CD4-positive, alpha-beta memory T cell (primary cell): ENCODE results near the gene WDR35. TPM values are rescaled to one million over a fixed set of nuclear protein-coding genes. Genes with fewer than 3 reads are reported as not detected.
"Not testable (repeated sequence)": the region's sequence is repeated elsewhere in the genome, so short reads cannot be mapped to it uniquely, and the experiment has no call there.

Source experiments
- CTCF ChIA-PET: fragments of 350-600 bp; sonication (Branson Sonifier 250); formaldehyde crosslinking; loops from one replicate; lab custom pipeline; 2021; ENCODE audit warnings: inconsistent platforms; ENCODE audit not compliant: partially characterized antibody; lab: Charles Lee
- POLR2A ChIA-PET: fragments of 350-600 bp; sonication (Branson Sonifier 250); formaldehyde crosslinking; loops from one replicate; lab custom pipeline; 2021; ENCODE audit not compliant: partially characterized antibody; lab: Charles Lee
- DNase-seq, 5 donors: peaks; one replicate each; pipeline versions ENCODE4 v3.0.0 to v3.0.0-alpha.2; 2020 to 2022; ENCODE audit warnings: mixed read lengths in 1 of 5
- H3K27ac ChIP-seq: one replicate; pipeline ENCODE4 v1.7.0; 2013; ENCODE audit warnings: low read depth, low read length
- H3K27me3 ChIP-seq: 2 replicates; pipeline ENCODE4 v1.7.0; 2013; ENCODE audit warnings: mild to moderate bottlenecking, low read length, moderate library complexity; ENCODE audit not compliant: insufficient read depth
- H3K36me3 ChIP-seq: 2 replicates; pipeline ENCODE4 v1.7.0; 2013; ENCODE audit warnings: mild to moderate bottlenecking, low read length, moderate library complexity; ENCODE audit not compliant: insufficient read depth
- H3K4me1 ChIP-seq: 2 replicates; pipeline ENCODE4 v1.7.0; 2013; ENCODE audit warnings: mild to moderate bottlenecking, low read length, moderate library complexity; ENCODE audit not compliant: insufficient read depth
- H3K4me3 ChIP-seq, 2 donors: one replicate each; pipeline ENCODE4 v1.7.0; 2013; ENCODE audit warnings: low read length in 2 of 2, mild to moderate bottlenecking in 1 of 2
- H3K9me3 ChIP-seq, 2 donors: one replicate each; pipeline ENCODE4 v1.7.0; 2013; ENCODE audit warnings: low read length in 2 of 2, control low read depth in 1 of 2; ENCODE audit not compliant: control insufficient read depth in 1 of 2
- H3K27ac Mint-ChIP-seq, 7 donors: one replicate each; pipeline ENCODE4 v1.8.0; 2020 to 2021; ENCODE audit warnings: mixed read lengths in 7 of 7, mild to moderate bottlenecking in 6 of 7, inconsistent platforms in 3 of 7, moderate library complexity in 3 of 7
- H3K27me3 Mint-ChIP-seq, 2 donors: one replicate each; pipeline ENCODE4 v1.8.0; 2020 to 2021; ENCODE audit warnings: mixed read lengths in 2 of 2
- H3K36me3 Mint-ChIP-seq, 2 donors: one replicate each; pipeline ENCODE4 v1.8.0; 2020 to 2021; ENCODE audit warnings: mixed read lengths in 2 of 2, inconsistent platforms in 1 of 2, mild to moderate bottlenecking in 1 of 2
- H3K4me1 Mint-ChIP-seq, 4 donors: one replicate each; pipeline ENCODE4 v1.8.0; 2020 to 2021; ENCODE audit warnings: mixed read lengths in 4 of 4, mild to moderate bottlenecking in 1 of 4
- H3K4me3 Mint-ChIP-seq, 8 donors: one replicate each; pipeline ENCODE4 v1.8.0; 2020 to 2021; ENCODE audit warnings: mixed read lengths in 8 of 8, mild to moderate bottlenecking in 7 of 8, moderate library complexity in 6 of 8, inconsistent platforms in 3 of 8
- H3K9me3 Mint-ChIP-seq, 8 donors: one replicate each; pipeline ENCODE4 v1.8.0; 2020 to 2021; ENCODE audit warnings: mixed read lengths in 8 of 8, mild to moderate bottlenecking in 5 of 8, inconsistent platforms in 3 of 8, moderate library complexity in 1 of 8
- intact Hi-C: fragments of 100-400 bp; cut with micrococcal nuclease; formaldehyde crosslinking; loops from one replicate; pipeline ENCODE4 v1.15.1; 2023
- polyA plus RNA-seq, 2 donors: library from polyadenylated mRNA; unstranded; fragments of 300-500 nt; fragmentation: Illumina TruSeq; gene quantifications; one replicate each; pipeline ENCODE4 v1.2.3, GENCODE V29; 2021
- total RNA-seq, 2 experiments: library from RNA; stranded (reverse); gene quantifications; one replicate each; pipeline ENCODE4 v1.2.3, GENCODE V29; 2021

The WDR35 gene
- total and polyA plus RNA-seq, 4 experiments from 2014 or later: 2.3 to 5.7 (median 4.0) TPM

DNA sequence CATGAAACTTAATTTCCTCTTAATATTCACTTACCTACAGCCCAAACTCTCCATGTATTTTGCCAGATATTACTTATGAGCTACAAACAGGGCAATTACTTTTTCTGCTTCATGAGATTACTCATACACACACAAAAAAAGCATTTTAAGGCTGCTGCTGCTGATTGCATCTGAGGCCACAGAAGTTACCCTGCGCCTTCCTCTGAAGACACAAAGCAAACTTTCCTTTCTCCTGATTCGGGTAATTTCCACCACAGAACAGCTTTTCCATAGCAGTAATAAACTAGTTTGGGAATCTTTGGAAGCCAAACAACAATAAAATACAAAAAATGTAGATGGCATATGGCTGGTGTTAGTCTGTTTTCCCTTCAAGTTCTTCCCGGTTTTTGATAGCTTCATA lies 94.4 kb downstream of the WDR35 start:
- Mint-ChIP-seq H3K36me3 (peaks cover 9 to 20% of the 10 kb centered on the region in 2 donors), H3K27me3 (no peaks in the 10 kb centered on the region), H3K4me3 (peak overlapping the region in 3 of 8 donors; percentile 1 to 57 (median 54)), H3K27ac (peak overlapping the region in 1 of 7 donors; percentile 14), H3K9me3 (no peaks in the 10 kb centered on the region), H3K4me1 (peaks cover 30 to 56% (median 42%) of the 10 kb centered on the region in 4 donors)
- no peak for DNase-seq
- intact Hi-C loops: no loop called here
- H3K36me3 ChIP-seq: no peaks in the 10 kb centered on the region
- ChIA-PET POLR2A (interaction anchor here (1.3 kb wide), 1 partner anchor 27 kb away, joined by 3 read pairs; no protein-coding TSS in a partner anchor), CTCF (no interaction called here)
- no peaks in the 10 kb centered on the region for H3K27me3 ChIP-seq
- H3K4me3 ChIP-seq: no peak overlapping the region
- H3K9me3 ChIP-seq: no peaks in the 10 kb centered on the region
- peaks cover 55% of the 10 kb centered on the region for H3K4me1 ChIP-seq
- H3K27ac ChIP-seq: no peak overlapping the region

DNA sequence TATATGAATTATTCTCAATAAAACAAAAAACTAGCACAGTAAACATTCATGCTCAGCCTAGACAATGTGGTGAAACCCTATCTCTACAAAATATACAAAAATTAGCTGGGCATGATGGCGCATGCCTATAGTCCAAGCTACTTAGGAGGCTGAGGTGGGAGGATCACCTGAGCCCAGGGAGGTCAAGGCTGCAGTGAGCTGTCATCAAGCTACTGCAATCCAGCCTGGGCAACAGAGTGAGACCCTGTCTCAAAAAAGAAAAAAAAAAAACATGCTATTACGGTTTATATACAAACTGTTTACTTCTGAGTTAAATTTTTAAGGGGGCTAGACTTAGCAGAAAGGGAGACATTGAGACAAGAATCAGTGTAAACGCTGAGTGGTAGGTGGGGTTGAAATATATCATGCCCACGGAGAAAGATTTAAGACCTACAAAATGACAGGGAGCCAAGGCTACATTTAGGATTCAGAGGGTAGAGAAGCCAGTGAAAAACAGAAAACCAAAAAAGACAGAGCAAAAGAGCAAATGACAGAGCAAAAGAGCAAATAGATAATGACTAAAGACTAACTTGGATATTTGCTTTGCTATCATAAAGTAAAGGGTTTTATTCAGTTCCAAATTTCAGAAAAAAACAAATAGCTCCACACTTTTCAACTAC lies 95.6 kb downstream of the WDR35 start:
- Histone ChIP-seq H3K27ac (no peak overlapping the region), H3K27me3 (no peaks in the 10 kb centered on the region), H3K4me3 (no peak overlapping the region), H3K4me1 (peaks cover 49% of the 10 kb centered on the region), H3K9me3 (no peaks in the 10 kb centered on the region), H3K36me3 (no peaks in the 10 kb centered on the region)
- intact Hi-C loops: no loop called here
- ChIA-PET POLR2A (no interaction called here), CTCF (interaction anchor here (0.9 kb wide), 1 partner anchor 121 kb away, joined by 3 read pairs; no protein-coding TSS in a partner anchor)
- peak overlapping the region in 2 of 8 donors; percentile 39 to 63 for H3K4me3 Mint-ChIP-seq
- H3K4me1 Mint-ChIP-seq: peaks cover 28 to 47% (median 38%) of the 10 kb centered on the region in 4 donors
- peak overlapping the region in 1 of 7 donors; percentile 1 for H3K27ac Mint-ChIP-seq
- H3K36me3 Mint-ChIP-seq: peaks cover 9 to 13% of the 10 kb centered on the region in 2 donors
- H3K27me3 Mint-ChIP-seq: no peaks in the 10 kb centered on the region
- H3K9me3 Mint-ChIP-seq: no peaks in the 10 kb centered on the region
- no peak for DNase-seq

DNA sequence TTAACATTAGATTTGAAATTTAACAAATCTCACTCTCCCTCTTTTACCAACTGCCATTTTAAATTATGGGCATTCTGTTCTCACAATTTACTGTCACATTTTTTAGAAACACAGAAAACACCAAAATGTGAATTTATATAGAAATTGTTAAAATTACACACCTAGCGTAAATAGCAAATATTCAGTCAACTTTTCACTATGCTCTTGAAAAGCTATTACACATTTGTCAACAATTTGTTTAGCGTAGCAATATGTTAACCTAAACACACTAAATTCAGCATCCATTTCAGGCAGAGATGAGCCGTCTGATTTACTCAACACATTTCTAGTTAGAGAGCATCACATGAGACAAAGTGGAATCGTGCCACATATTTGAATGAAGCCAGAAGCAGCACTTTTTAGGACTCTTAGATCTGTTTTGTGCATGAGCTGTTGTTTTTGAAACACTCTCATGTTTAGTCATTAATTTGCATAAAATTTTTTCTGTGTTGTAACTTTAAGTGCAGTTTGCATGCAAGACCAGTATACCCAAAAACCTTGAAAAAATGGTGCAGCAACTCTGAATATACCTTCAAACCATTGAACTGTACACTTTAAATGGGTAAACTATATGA lies 96.3 kb downstream of the WDR35 start:
- no peaks in the 10 kb centered on the region for H3K9me3 Mint-ChIP-seq
- H3K4me1 Mint-ChIP-seq: peaks cover 25 to 42% (median 32%) of the 10 kb centered on the region in 4 donors
- H3K36me3 Mint-ChIP-seq: peaks cover 9 to 13% of the 10 kb centered on the region in 2 donors
- H3K27me3 Mint-ChIP-seq: no peaks in the 10 kb centered on the region
- DNase-seq: no peak
- ChIA-PET POLR2A (no interaction called here), CTCF (interaction anchor here (0.9 kb wide), 1 partner anchor 122 kb away, joined by 3 read pairs; no protein-coding TSS in a partner anchor)
- no peak overlapping the region for H3K27ac Mint-ChIP-seq
- no peaks in the 10 kb centered on the region for H3K36me3 ChIP-seq
- H3K4me1 ChIP-seq: peaks cover 43% of the 10 kb centered on the region
- H3K9me3 ChIP-seq: no peaks in the 10 kb centered on the region
- H3K27me3 ChIP-seq: no peaks in the 10 kb centered on the region
- H3K27ac ChIP-seq: no peak overlapping the region
- intact Hi-C loops: no loop called here
- no peak overlapping the region for H3K4me3 Mint-ChIP-seq
- no peak overlapping the region for H3K4me3 ChIP-seq

DNA sequence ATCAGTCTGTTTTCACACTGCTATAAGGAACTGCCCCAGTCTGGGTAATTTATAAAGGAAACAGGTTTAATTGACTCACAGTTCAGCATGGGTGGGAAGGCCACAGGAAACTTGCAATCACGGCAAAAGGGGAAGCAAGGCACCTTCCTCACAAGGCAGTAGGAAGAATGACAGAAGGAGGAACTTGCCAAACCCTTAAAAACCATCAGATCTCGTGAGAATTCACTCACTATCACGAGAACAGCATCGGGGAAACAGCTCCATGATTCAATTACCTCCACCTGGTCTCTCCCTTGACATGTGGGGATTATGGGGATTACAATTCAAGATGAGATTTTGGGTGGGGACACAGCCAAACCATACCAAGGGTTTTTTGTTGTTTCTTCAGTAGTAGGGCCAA lies 97.9 kb downstream of the WDR35 start:
- H3K27ac ChIP-seq, H3K27ac Mint-ChIP-seq, H3K4me3 ChIP-seq, intact Hi-C loops, H3K9me3 Mint-ChIP-seq, H3K27me3 Mint-ChIP-seq, H3K36me3 ChIP-seq, H3K9me3 ChIP-seq, H3K36me3 Mint-ChIP-seq, H3K27me3 ChIP-seq, H3K4me3 Mint-ChIP-seq, CTCF ChIA-PET, DNase-seq: not testable (repeated sequence)
- peaks cover 16 to 29% (median 23%) of the 10 kb centered on the region in 4 donors for H3K4me1 Mint-ChIP-seq
- H3K4me1 ChIP-seq: peaks cover 27% of the 10 kb centered on the region
- POLR2A ChIA-PET: interaction anchor here (1.1 kb wide), 1 partner anchor 22 kb away, joined by 3 read pairs; no protein-coding TSS in a partner anchor

DNA sequence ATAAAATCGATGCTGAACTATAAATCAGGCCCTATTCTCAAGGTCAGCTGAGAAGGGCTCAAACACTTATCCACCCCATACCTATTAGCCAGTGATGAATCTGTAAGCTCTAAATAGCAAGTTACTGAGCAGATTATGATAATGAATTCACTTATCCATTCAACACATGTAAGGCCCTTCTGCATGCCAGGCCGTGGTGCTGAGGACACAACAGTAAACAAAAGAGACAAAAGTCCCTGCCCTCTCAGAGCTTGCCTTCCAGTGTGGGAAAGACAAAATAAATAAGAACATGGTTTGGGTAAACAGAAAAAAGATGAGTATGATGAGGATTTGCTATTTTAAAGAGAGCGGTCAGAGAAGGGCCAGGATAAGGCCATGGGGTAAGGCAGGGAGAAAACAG lies 99.8 kb downstream of the WDR35 start:
- no peaks in the 10 kb centered on the region for H3K27me3 Mint-ChIP-seq
- no peak overlapping the region for H3K4me3 ChIP-seq
- H3K27me3 ChIP-seq: no peaks in the 10 kb centered on the region
- H3K9me3 Mint-ChIP-seq: no peaks in the 10 kb centered on the region
- peaks cover 8 to 19% (median 14%) of the 10 kb centered on the region in 4 donors for H3K4me1 Mint-ChIP-seq
- no peaks in the 10 kb centered on the region for H3K9me3 ChIP-seq
- peaks cover 10% of the 10 kb centered on the region for H3K4me1 ChIP-seq
- no peak overlapping the region for H3K27ac Mint-ChIP-seq
- no peak overlapping the region for H3K27ac ChIP-seq
- no peak overlapping the region for H3K4me3 Mint-ChIP-seq
- POLR2A ChIA-PET: no interaction called here
- no peaks in the 10 kb centered on the region for H3K36me3 ChIP-seq
- CTCF ChIA-PET: no interaction called here
- intact Hi-C loops: no loop called here
- DNase-seq: no peak
- H3K36me3 Mint-ChIP-seq: peaks cover 3 to 9% of the 10 kb centered on the region in 2 donors

DNA sequence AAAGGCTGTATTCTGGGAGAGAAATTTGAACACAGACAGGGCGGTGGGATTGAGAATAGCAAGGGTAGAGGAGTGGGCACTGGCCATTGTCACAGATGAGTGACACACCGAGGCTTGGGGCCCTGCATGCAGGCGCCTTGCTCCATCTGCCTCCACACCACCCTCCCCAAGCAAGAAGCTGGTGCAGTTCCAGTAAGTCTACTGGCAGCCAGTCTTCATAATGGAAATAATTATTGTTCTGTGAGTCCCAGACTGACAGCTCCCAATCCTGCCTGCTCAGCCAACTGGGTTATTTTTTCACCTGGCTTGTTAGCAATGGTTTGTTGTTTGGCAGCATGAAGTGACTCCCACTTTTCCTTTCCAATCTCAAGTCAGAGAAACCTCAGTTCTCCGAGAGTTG lies 101.1 kb downstream of the WDR35 start:
- Mint-ChIP-seq H3K9me3 (no peaks in the 10 kb centered on the region), H3K4me1 (peaks cover 5 to 12% (median 6%) of the 10 kb centered on the region in 4 donors), H3K27me3 (no peaks in the 10 kb centered on the region), H3K27ac (peak overlapping the region in 1 of 7 donors; percentile 85), H3K4me3 (no peak overlapping the region), H3K36me3 (peaks cover 3 to 7% of the 10 kb centered on the region in 2 donors)
- ChIA-PET CTCF (interaction anchor here (1.3 kb wide), 1 partner anchor 26 kb away, joined by 3 read pairs; no protein-coding TSS in a partner anchor), POLR2A (no interaction called here)
- no peak for DNase-seq
- H3K4me3 ChIP-seq: no peak overlapping the region
- no peaks in the 10 kb centered on the region for H3K9me3 ChIP-seq
- no peaks in the 10 kb centered on the region for H3K4me1 ChIP-seq
- intact Hi-C loops: no loop called here
- H3K36me3 ChIP-seq: no peaks in the 10 kb centered on the region
- H3K27me3 ChIP-seq: no peaks in the 10 kb centered on the region
- no peak overlapping the region for H3K27ac ChIP-seq

DNA sequence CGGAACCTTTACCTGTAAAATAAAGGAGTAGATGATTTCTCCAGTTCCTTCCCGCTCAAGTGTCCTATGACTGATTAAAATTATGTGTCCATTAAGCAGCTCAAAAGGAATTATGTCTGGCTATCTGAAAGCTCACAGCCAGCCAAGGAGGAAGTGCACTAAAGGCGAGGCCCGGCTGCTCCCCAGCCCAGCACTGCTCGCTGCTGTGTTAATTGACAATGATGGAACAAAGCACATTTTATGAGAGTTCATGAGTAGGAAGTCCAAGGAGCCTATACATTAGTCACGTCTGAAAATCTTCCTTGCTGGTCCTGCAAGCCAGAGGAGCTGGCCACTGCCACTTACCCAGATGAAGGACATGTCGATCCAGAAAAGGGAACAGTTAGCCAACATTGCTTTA lies 102.4 kb downstream of the WDR35 start:
- intact Hi-C loops: no loop called here
- Histone ChIP-seq H3K27ac (no peak overlapping the region), H3K9me3 (no peaks in the 10 kb centered on the region), H3K4me3 (no peak overlapping the region), H3K4me1 (no peaks in the 10 kb centered on the region), H3K36me3 (no peaks in the 10 kb centered on the region), H3K27me3 (no peaks in the 10 kb centered on the region)
- CTCF ChIA-PET: interaction anchor here (1.3 kb wide), 1 partner anchor 24 kb away, joined by 3 read pairs; no protein-coding TSS in a partner anchor
- no peak for DNase-seq
- Mint-ChIP-seq H3K4me3 (no peak overlapping the region), H3K9me3 (no peaks in the 10 kb centered on the region), H3K27me3 (no peaks in the 10 kb centered on the region), H3K27ac (no peak overlapping the region), H3K36me3 (peaks cover 3 to 11% of the 10 kb centered on the region in 2 donors), H3K4me1 (peaks cover 0 to 7% (median 6%) of the 10 kb centered on the region in 4 donors)
- POLR2A ChIA-PET: interaction anchor here (1.0 kb wide), 1 partner anchor 1328 kb away, joined by 5 read pairs; the partner anchor contains the start of gene RDH14
